Measurements from ENCODE around the gene REV1. TPM values are rescaled to one million over a fixed set of nuclear protein-coding genes. Genes with fewer than 3 reads are reported as not detected.

REV1 gene
- total RNA-seq (2022) = 39.6 and 41.1 TPM in 2 replicates
- Bru-seq, nascent RNA = percentile 91 among the genes with signal in this experiment
- percentile 87 among the genes with signal in this experiment for BruChase-seq, experiment 1, labeled RNA remaining after a 2-hour chase
- percentile 80 among the genes with signal in this experiment for BruChase-seq, experiment 2, labeled RNA remaining after a 6-hour chase
- long read RNA-seq, full-length matches to known transcripts = 7 of 33 reads
- long read RNA-seq, partial matches to known transcripts = 11 of 33 reads
- long read RNA-seq, other reads (novel, unspliced or antisense) = 15 of 33 reads

DNA sequence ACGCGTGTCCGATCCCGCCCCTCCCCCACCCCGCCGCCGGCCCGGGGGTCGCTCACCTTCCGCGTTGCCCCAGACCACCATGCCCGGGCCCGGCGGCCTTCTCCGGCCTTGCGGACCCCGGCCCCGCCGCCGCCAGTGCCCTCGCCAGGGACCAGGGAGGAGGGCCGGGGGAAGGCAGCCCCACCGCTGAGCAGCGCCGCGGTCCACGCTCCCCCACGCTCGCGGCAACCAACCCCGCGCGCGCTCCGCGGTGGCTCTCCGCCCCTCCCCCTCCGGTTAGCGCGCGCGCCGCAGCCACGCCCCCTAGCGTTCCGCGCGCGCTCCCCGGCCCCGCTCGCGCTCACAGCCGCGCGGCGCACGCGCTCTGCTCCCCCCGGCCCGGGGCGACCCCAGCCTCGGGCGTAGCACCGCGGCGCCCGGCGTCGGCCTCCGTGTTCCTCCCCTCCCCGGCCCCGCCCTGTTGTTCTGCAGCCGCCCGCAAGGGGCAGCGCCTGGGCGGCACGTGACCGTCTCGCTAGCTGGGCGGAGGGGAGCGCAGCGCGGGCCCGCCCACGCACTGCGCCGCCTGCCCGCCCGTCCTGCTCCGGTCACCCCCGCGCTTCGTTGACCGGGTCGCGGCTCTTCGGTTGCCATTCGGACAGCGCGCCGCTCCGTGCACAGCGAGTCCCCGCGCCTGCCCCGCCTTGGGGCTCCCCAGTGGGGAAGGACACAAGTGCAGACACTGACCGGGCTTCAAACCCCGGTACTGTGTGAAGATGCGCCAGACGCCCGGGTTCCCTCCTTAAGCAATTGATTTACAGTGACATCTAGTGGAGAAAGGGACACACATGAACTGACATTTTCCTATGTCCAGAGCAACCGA lies at the start of gene REV1:
Gene REV1, minus strand, starts transcription at position 257 of the 862 bp plus-strand sequence. CDS start 25,042 bp downstream, outside the sequence.
- intact Hi-C loops (cut with micrococcal nuclease; ENCODE audit: unreplicated experiment) = loop anchor here (1.0 to 5.0 kb wide), 4 partner anchors 47 to 348 kb away; partner anchors contain the start of genes C2orf15 and EIF5B
- TF ChIP-seq, protein P1, sequence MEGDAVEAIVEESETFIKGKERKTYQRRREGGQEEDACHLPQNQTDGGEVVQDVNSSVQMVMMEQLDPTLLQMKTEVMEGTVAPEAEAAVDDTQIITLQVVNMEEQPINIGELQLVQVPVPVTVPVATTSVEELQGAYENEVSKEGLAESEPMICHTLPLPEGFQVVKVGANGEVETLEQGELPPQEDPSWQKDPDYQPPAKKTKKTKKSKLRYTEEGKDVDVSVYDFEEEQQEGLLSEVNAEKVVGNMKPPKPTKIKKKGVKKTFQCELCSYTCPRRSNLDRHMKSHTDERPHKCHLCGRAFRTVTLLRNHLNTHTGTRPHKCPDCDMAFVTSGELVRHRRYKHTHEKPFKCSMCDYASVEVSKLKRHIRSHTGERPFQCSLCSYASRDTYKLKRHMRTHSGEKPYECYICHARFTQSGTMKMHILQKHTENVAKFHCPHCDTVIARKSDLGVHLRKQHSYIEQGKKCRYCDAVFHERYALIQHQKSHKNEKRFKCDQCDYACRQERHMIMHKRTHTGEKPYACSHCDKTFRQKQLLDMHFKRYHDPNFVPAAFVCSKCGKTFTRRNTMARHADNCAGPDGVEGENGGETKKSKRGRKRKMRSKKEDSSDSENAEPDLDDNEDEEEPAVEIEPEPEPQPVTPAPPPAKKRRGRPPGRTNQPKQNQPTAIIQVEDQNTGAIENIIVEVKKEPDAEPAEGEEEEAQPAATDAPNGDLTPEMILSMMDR (IDR thresholded peaks at IDR 0.05; ENCODE audit: insufficient read depth in 1 of 2, low read depth in 1 of 2, low read length in 1 of 2, severe bottlenecking in 1 of 2, unreplicated experiment in 1 of 2) = peak; percentile 65 to 83
- Mint-ChIP-seq H3K27ac (ENCODE audit: unreplicated experiment) (peak within 1 kb of the TSS; percentile 99), H3K27me3 (ENCODE audit: insufficient read depth, unreplicated experiment) (no peaks in the 10 kb centered on the region), H3K4me3 (ENCODE audit: unreplicated experiment) (peak within 1 kb of the TSS; percentile 100), H3K36me3 (ENCODE audit: insufficient read depth, unreplicated experiment) (peaks cover 15% of the 10 kb centered on the region), H3K9me3 (ENCODE audit: unreplicated experiment) (no peaks in the 10 kb centered on the region), H3K4me1 (ENCODE audit: low read depth, unreplicated experiment) (peaks cover 7% of the 10 kb centered on the region)
- peak; percentile 94 to 97 for DNase-seq
- H3K9me3 ChIP-seq = no peaks in the 10 kb centered on the region
- H3K4me1 ChIP-seq = peaks cover 5% of the 10 kb centered on the region; the same call in 1 of the 2 replicates
- CTCF ChIA-PET = interaction anchor here (0.6 to 1.0 kb wide), 5 partner anchors 9 to 86 kb away, joined by 3 to 5 read pairs (median 3); no protein-coding TSS in a partner anchor
- H3K4me3 ChIP-seq (ENCODE audit: low read depth, low read length) = peak within 1 kb of the TSS; percentile 87
- H3K36me3 ChIP-seq (ENCODE audit: control insufficient read depth, insufficient read depth, low read length) = no peaks in the 10 kb centered on the region
- POLR2A ChIA-PET = no interaction called here
- H3K27me3 ChIP-seq (replicated peaks; ENCODE audit: control insufficient read depth, insufficient read depth, low read length) = no peaks in the 10 kb centered on the region
- BruUV-seq (replicated peaks) = no TSS peak

DNA sequence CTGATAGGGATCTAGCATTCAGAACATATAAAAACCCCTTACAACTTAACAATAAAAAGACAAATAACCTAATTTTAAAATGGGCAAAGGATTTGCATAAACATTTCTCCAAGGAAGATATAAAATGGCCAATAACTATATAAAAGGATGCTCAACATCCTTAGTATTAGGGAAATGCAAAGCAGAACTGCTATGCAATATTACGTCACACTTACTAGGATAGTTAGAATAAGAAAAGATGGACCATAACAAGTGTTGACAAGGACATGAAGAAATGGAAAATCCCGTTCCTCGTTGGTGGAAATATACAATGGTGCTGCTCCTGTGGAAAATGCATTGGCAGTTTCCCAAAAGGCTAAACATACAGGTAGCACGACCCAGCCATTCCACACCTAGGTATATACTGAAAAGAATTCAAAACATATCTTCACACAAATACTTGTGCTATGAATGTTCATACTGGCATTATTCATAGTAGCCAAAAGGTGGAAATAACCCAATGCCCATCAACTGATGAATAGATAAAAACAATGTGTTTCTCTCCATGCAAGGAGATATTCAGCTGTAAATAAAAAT lies 48.2 kb upstream of the REV1 start:
- DNase-seq = no peak
- no TSS peak for BruUV-seq (replicated peaks)
- Mint-ChIP-seq H3K4me1 (ENCODE audit: low read depth, unreplicated experiment) (no peaks in the 10 kb centered on the region), H3K27me3 (ENCODE audit: insufficient read depth, unreplicated experiment) (peaks cover 6% of the 10 kb centered on the region), H3K27ac (ENCODE audit: unreplicated experiment) (no peak overlapping the region), H3K36me3 (ENCODE audit: insufficient read depth, unreplicated experiment) (no peaks in the 10 kb centered on the region), H3K4me3 (ENCODE audit: unreplicated experiment) (no peak overlapping the region), H3K9me3 (ENCODE audit: unreplicated experiment) (no peaks in the 10 kb centered on the region)
- H3K9me3 ChIP-seq = no peaks in the 10 kb centered on the region
- ChIA-PET CTCF (no interaction called here), POLR2A (no interaction called here)
- H3K36me3 ChIP-seq (ENCODE audit: control insufficient read depth, insufficient read depth, low read length) = no peaks in the 10 kb centered on the region
- TF ChIP-seq, protein P1 (IDR thresholded peaks at IDR 0.05; ENCODE audit: insufficient read depth in 1 of 2, low read depth in 1 of 2, low read length in 1 of 2, severe bottlenecking in 1 of 2, unreplicated experiment in 1 of 2) = no peak
- intact Hi-C loops (cut with micrococcal nuclease; ENCODE audit: unreplicated experiment) = no loop called here
- no peaks in the 10 kb centered on the region for H3K27me3 ChIP-seq (replicated peaks; ENCODE audit: control insufficient read depth, insufficient read depth, low read length)
- H3K4me1 ChIP-seq = 0 out of 2 replicates have a peak, but pooled peaks cover 4% of the 10 kb centered on the region
- H3K4me3 ChIP-seq (ENCODE audit: low read depth, low read length) = no peak overlapping the region

DNA sequence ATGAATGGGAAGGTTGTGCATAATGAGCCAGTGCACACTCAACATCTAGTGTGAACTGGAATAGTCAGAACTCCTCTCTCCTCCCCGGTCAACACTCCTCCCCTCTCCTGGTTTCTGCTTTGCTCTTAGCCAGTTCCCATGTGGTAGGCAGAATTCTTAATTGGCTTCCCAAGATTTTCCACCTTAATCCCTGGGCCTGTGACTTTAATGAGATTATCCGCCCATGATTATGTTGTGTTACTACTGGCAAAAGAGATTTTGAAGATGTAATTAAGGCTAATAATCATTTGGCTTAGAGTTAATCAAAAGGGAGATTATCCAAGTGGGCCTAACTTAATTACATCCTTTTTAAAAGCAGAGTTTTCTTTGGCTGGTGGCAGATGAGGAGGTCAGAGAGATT lies 34.2 kb upstream of the REV1 start:
- Histone ChIP-seq H3K36me3 (ENCODE audit: control insufficient read depth, insufficient read depth, low read length) (no peaks in the 10 kb centered on the region), H3K9me3 (no peaks in the 10 kb centered on the region), H3K4me1 (no peaks in the 10 kb centered on the region), H3K4me3 (ENCODE audit: low read depth, low read length) (no peak overlapping the region), H3K27me3 (replicated peaks; ENCODE audit: control insufficient read depth, insufficient read depth, low read length) (no peaks in the 10 kb centered on the region)
- ChIA-PET POLR2A (no interaction called here), CTCF (no interaction called here)
- BruUV-seq (replicated peaks) = no TSS peak
- H3K9me3 Mint-ChIP-seq (ENCODE audit: unreplicated experiment) = no peaks in the 10 kb centered on the region
- intact Hi-C loops (cut with micrococcal nuclease; ENCODE audit: unreplicated experiment) = no loop called here
- no peak overlapping the region for H3K27ac Mint-ChIP-seq (ENCODE audit: unreplicated experiment)
- no peak for DNase-seq
- TF ChIP-seq, protein P1 (IDR thresholded peaks at IDR 0.05; ENCODE audit: insufficient read depth in 1 of 2, low read depth in 1 of 2, low read length in 1 of 2, severe bottlenecking in 1 of 2, unreplicated experiment in 1 of 2) = no peak
- peaks cover 11% of the 10 kb centered on the region for H3K27me3 Mint-ChIP-seq (ENCODE audit: insufficient read depth, unreplicated experiment)
- no peaks in the 10 kb centered on the region for H3K36me3 Mint-ChIP-seq (ENCODE audit: insufficient read depth, unreplicated experiment)
- H3K4me3 Mint-ChIP-seq (ENCODE audit: unreplicated experiment) = no peak overlapping the region
- no peaks in the 10 kb centered on the region for H3K4me1 Mint-ChIP-seq (ENCODE audit: low read depth, unreplicated experiment)

Data from Caco-2 (cell line).